MM.1S (cell line): Measurements from ENCODE around the gene GNGT1.
A peak's percentile ranks its signal among the peaks of the same experiment; 100 is the strongest.

Experiments
- DNase-seq: peaks from one replicate; pipeline ENCODE4 v3.0.0-alpha.2; 2015
- H2AFZ ChIP-seq: fragments of 300-600 bp; sonication (generic); 2 replicates; pipeline ENCODE4 v1.6.0; 2016; ENCODE audit warnings: antibody characterized with exemption, low read length
- H3F3A ChIP-seq: fragments of 300-600 bp; sonication (generic); 2 replicates; pipeline ENCODE4 v1.6.1; 2016; ENCODE audit warnings: mild to moderate bottlenecking, antibody characterized with exemption, low read length, moderate library complexity, mixed read lengths; ENCODE audit not compliant: insufficient read depth
- H3K27ac ChIP-seq: fragments of 300-600 bp; sonication (generic); 2 replicates; pipeline ENCODE4 v1.5.1; 2016; ENCODE audit warnings: mild to moderate bottlenecking, low read length
- H3K27me3 ChIP-seq: fragments of 300-600 bp; sonication (generic); replicated peaks from 2 replicates; pipeline ENCODE4 v1.6.0; 2016; ENCODE audit warnings: low read length; ENCODE audit not compliant: insufficient read depth
- H3K36me3 ChIP-seq: fragments of 300-600 bp; sonication (generic); replicated peaks from 2 replicates; pipeline ENCODE4 v1.6.1; 2016; ENCODE audit warnings: mild to moderate bottlenecking, low read length, mixed read lengths; ENCODE audit not compliant: insufficient read depth
- H3K4me1 ChIP-seq: fragments of 300-600 bp; sonication (generic); 2 replicates; pipeline ENCODE4 v1.6.1; 2016; ENCODE audit warnings: low read length, mixed read lengths
- H3K4me2 ChIP-seq: fragments of 300-600 bp; sonication (generic); 2 replicates; pipeline ENCODE4 v1.6.0; 2016; ENCODE audit warnings: low read depth, low read length
- H3K4me3 ChIP-seq: fragments of 300-600 bp; sonication (generic); 2 replicates; pipeline ENCODE4 v1.5.1; 2016; ENCODE audit warnings: low read length, mixed read lengths
- H3K79me2 ChIP-seq: fragments of 300-600 bp; sonication (generic); 2 replicates; pipeline ENCODE4 v1.6.1; 2016; ENCODE audit warnings: mixed run types, low read length, mixed read lengths
- H3K9ac ChIP-seq: fragments of 300-600 bp; sonication (generic); 2 replicates; pipeline ENCODE4 v1.6.1; 2016; ENCODE audit warnings: low read length, mixed read lengths
- H3K9me2 ChIP-seq: fragments of 300-600 bp; sonication (generic); replicated peaks from 2 replicates; pipeline ENCODE4 v1.6.1; 2016; ENCODE audit warnings: mild to moderate bottlenecking, low read length, mixed read lengths; ENCODE audit not compliant: insufficient read depth
- H3K9me3 ChIP-seq: fragments of 300-600 bp; sonication (generic); replicated peaks from 2 replicates; pipeline ENCODE4 v1.6.1; 2016; ENCODE audit warnings: mild to moderate bottlenecking, low read length, mixed read lengths; ENCODE audit not compliant: insufficient read depth
- H4K20me1 ChIP-seq: fragments of 300-600 bp; sonication (generic); 2 replicates; pipeline ENCODE4 v1.6.1; 2016; ENCODE audit warnings: mild to moderate bottlenecking, low read length, moderate library complexity, mixed read lengths; ENCODE audit not compliant: insufficient read depth
- EZH2 ChIP-seq: fragments of 300-600 bp; sonication (generic); optimal IDR thresholded peaks from 2 replicates; pipeline ENCODE3; 2017; ENCODE audit warnings: low read depth, mild to moderate bottlenecking, antibody characterized with exemption, low read length, mixed read lengths
- EZH2phosphoT487 ChIP-seq: fragments of 300-600 bp; sonication (generic); IDR thresholded peaks from 2 replicates; pipeline ENCODE4 v1.6.1; 2018; ENCODE audit warnings: antibody characterized with exemption, low read length
- TF ChIP-seq, protein P1 (sequence below): fragments of 300-600 bp; sonication (generic); IDR thresholded peaks from 2 replicates; pipeline ENCODE4 v1.5.1; 2016; ENCODE audit warnings: antibody characterized with exemption, low read length, mixed read lengths

Gene GNGT1

DNA sequence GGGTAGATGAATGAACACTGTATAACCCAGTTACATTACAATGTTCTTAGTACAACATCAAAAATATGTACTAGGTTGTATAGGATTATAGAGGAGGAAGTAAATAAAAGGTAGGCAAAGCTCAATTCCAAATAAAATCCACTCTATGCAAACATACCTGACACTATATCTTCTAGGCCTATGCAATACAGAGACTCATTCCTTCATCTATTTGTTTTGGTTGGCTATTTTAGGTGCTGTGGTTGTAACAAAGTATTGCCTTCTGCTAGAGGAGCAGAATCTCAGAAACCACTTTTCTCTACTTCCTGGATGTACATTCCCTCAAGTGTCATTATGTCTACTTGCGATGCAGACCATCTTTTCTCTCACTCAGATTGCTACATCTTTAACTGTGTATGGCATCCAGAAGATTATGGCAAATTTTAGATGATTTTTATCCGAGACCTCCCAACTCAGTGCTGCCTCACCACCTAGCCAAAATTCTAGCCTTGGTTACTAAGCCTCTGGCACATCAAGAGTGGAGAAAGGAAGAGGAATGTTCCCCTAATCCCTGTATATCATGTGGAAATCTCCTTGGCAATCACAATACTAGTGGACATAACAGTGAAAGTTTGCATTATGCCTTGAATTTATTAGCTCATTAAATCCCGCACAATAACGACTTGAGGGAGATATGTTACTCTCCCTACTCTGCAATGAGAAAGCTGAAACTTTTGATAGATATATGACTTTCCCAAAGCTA is 10.3 kb upstream of the GNGT1 start:
- no peak overlapping the region for H2AFZ ChIP-seq
- no peaks in the 10 kb centered on the region for H3K4me1 ChIP-seq
- no peak for DNase-seq
- no peak overlapping the region for H3K27ac ChIP-seq
- H3K9me3 ChIP-seq = no peaks in the 10 kb centered on the region
- TF ChIP-seq, protein P1, sequence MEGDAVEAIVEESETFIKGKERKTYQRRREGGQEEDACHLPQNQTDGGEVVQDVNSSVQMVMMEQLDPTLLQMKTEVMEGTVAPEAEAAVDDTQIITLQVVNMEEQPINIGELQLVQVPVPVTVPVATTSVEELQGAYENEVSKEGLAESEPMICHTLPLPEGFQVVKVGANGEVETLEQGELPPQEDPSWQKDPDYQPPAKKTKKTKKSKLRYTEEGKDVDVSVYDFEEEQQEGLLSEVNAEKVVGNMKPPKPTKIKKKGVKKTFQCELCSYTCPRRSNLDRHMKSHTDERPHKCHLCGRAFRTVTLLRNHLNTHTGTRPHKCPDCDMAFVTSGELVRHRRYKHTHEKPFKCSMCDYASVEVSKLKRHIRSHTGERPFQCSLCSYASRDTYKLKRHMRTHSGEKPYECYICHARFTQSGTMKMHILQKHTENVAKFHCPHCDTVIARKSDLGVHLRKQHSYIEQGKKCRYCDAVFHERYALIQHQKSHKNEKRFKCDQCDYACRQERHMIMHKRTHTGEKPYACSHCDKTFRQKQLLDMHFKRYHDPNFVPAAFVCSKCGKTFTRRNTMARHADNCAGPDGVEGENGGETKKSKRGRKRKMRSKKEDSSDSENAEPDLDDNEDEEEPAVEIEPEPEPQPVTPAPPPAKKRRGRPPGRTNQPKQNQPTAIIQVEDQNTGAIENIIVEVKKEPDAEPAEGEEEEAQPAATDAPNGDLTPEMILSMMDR = no peak
- TF ChIP-seq EZH2phosphoT487 (no peak), EZH2 (no peak)
- H3F3A ChIP-seq = no peaks in the 10 kb centered on the region
- H3K9ac ChIP-seq = no peak overlapping the region
- no peaks in the 10 kb centered on the region for H3K27me3 ChIP-seq
- H3K79me2 ChIP-seq = no peaks in the 10 kb centered on the region
- no peak overlapping the region for H3K4me2 ChIP-seq
- no peak overlapping the region for H3K4me3 ChIP-seq
- no peaks in the 10 kb centered on the region for H4K20me1 ChIP-seq
- H3K36me3 ChIP-seq = no peaks in the 10 kb centered on the region
- no peaks in the 10 kb centered on the region for H3K9me2 ChIP-seq

GRCh38 chr7:93897680-93898079 is 8.7 kb upstream of the GNGT1 start:
- no peaks in the 10 kb centered on the region for H3K9me2 ChIP-seq
- no peak overlapping the region for H2AFZ ChIP-seq
- no peaks in the 10 kb centered on the region for H3K27me3 ChIP-seq
- no peak overlapping the region for H3K9ac ChIP-seq
- H3F3A ChIP-seq = no peaks in the 10 kb centered on the region
- H3K4me2 ChIP-seq = no peak overlapping the region
- H3K27ac ChIP-seq = no peak overlapping the region
- no peaks in the 10 kb centered on the region for H3K4me1 ChIP-seq
- H3K4me3 ChIP-seq = no peak overlapping the region
- H3K9me3 ChIP-seq = no peaks in the 10 kb centered on the region
- no peaks in the 10 kb centered on the region for H3K79me2 ChIP-seq
- no peaks in the 10 kb centered on the region for H3K36me3 ChIP-seq
- no peak for DNase-seq
- H4K20me1 ChIP-seq = no peaks in the 10 kb centered on the region
- TF ChIP-seq, protein P1 = no peak
- no peak for TF ChIP-seq EZH2phosphoT487
- TF ChIP-seq EZH2 = no peak

- no peak overlapping the region for H2AFZ ChIP-seq
- no peak overlapping the region for H3K9ac ChIP-seq
- H3K9me3 ChIP-seq = no peaks in the 10 kb centered on the region
- no peak overlapping the region for H3K4me2 ChIP-seq
- no peaks in the 10 kb centered on the region for H3K36me3 ChIP-seq
- DNase-seq = peak; percentile 32
- H3F3A ChIP-seq = no peaks in the 10 kb centered on the region
- H3K79me2 ChIP-seq = no peaks in the 10 kb centered on the region
- H3K27ac ChIP-seq = no peak overlapping the region
- no peaks in the 10 kb centered on the region for H3K27me3 ChIP-seq
- H3K4me3 ChIP-seq = no peak overlapping the region
- H3K9me2 ChIP-seq = no peaks in the 10 kb centered on the region
- TF ChIP-seq EZH2 = no peak
- TF ChIP-seq EZH2phosphoT487 = no peak
- TF ChIP-seq, protein P1 = peak; percentile 84
- H3K4me1 ChIP-seq = no peaks in the 10 kb centered on the region
- H4K20me1 ChIP-seq = no peaks in the 10 kb centered on the region
These were observed 3.5 kb upstream of the GNGT1 start for GRCh38 chr7:93902777-93903423.
